Naive thymus-derived CD4-positive, alpha-beta T cell (primary cell): ENCODE results near the gene PTPRK. TPM values are rescaled to one million over a fixed set of nuclear protein-coding genes. Genes with fewer than 3 reads are reported as not detected.

Source experiments
- ATAC-seq: fragments of 150-1000 bp; cut with Tn5 transposase; 2 replicates; pipeline ENCODE4 v1.10.0; 2021; ENCODE audit warnings: mild to moderate bottlenecking, moderate library complexity
- CTCF ChIA-PET: fragments of 350-600 bp; sonication (Branson Sonifier 250); formaldehyde crosslinking; loops from one replicate; lab custom pipeline; 2021; ENCODE audit warnings: antibody characterized with exemption; lab: Charles Lee
- POLR2A ChIA-PET: fragments of 350-600 bp; sonication (Branson Sonifier 250); formaldehyde crosslinking; loops from one replicate; lab custom pipeline; 2021; ENCODE audit warnings: antibody characterized with exemption, inconsistent platforms; lab: Charles Lee
- DNase-seq, 9 donors: peaks; one replicate each; pipeline versions ENCODE4 v3.0.0 to v3.0.0-alpha.2; 2020 to 2022; ENCODE audit warnings: mixed read lengths in 1 of 9
- H3K27ac ChIP-seq: one replicate; pipeline ENCODE4 v1.7.0; 2013; ENCODE audit warnings: mild to moderate bottlenecking, low read depth, low read length, moderate library complexity
- H3K27me3 ChIP-seq, 2 donors: one replicate each; pipeline ENCODE4 v1.7.0; 2013; ENCODE audit warnings: low read length in 2 of 2, mild to moderate bottlenecking in 2 of 2, moderate library complexity in 2 of 2; ENCODE audit not compliant: control insufficient read depth in 2 of 2, insufficient read depth in 2 of 2
- H3K36me3 ChIP-seq, 3 experiments: 1 replicate in 2 of 3; 2 replicates in 1 of 3; pipeline ENCODE4 v1.7.0; 2013; ENCODE audit warnings: low read length in 3 of 3, mild to moderate bottlenecking in 3 of 3, moderate library complexity in 1 of 3; ENCODE audit not compliant: insufficient read depth in 3 of 3, control insufficient read depth in 2 of 3
- H3K4me1 ChIP-seq, 2 donors: one replicate each; pipeline ENCODE4 v1.7.0; 2013; ENCODE audit warnings: low read length in 2 of 2, mild to moderate bottlenecking in 2 of 2, moderate library complexity in 1 of 2; ENCODE audit not compliant: control insufficient read depth in 2 of 2, insufficient read depth in 2 of 2
- H3K4me3 ChIP-seq: 2 replicates; pipeline ENCODE4 v1.7.0; 2013; ENCODE audit warnings: mild to moderate bottlenecking, low read length
- H3K9me3 ChIP-seq, 3 experiments: 1 replicate in 2 of 3; 2 replicates in 1 of 3; pipeline ENCODE4 v1.7.0; 2013; ENCODE audit warnings: low read length in 3 of 3; ENCODE audit not compliant: control insufficient read depth in 2 of 3
- H3K27ac Mint-ChIP-seq, 9 donors: one replicate each; pipeline ENCODE4 v1.8.0; 2020 to 2022; ENCODE audit warnings: mixed read lengths in 9 of 9, mild to moderate bottlenecking in 8 of 9, moderate library complexity in 5 of 9, inconsistent platforms in 2 of 9
- H3K27me3 Mint-ChIP-seq, 5 donors: one replicate each; pipeline ENCODE4 v1.8.0; 2021 to 2022; ENCODE audit warnings: mixed read lengths in 5 of 5, mild to moderate bottlenecking in 1 of 5
- H3K36me3 Mint-ChIP-seq, 5 donors: one replicate each; pipeline ENCODE4 v1.8.0; 2020 to 2022; ENCODE audit warnings: mixed read lengths in 5 of 5, mild to moderate bottlenecking in 3 of 5, inconsistent platforms in 1 of 5
- H3K4me1 Mint-ChIP-seq, 7 donors: one replicate each; pipeline ENCODE4 v1.8.0; 2020 to 2022; ENCODE audit warnings: mixed read lengths in 7 of 7, mild to moderate bottlenecking in 3 of 7, inconsistent platforms in 1 of 7
- H3K4me3 Mint-ChIP-seq, 10 donors: one replicate each; pipeline ENCODE4 v1.8.0; 2020 to 2022; ENCODE audit warnings: mild to moderate bottlenecking in 10 of 10, mixed read lengths in 10 of 10, moderate library complexity in 6 of 10, inconsistent platforms in 2 of 10
- H3K9me3 Mint-ChIP-seq, 11 donors: one replicate each; pipeline ENCODE4 v1.8.0; 2020 to 2022; ENCODE audit warnings: mixed read lengths in 11 of 11, mild to moderate bottlenecking in 4 of 11, inconsistent platforms in 1 of 11, moderate library complexity in 1 of 11
- intact Hi-C, 2 donors: fragments of 100-400 bp; cut with micrococcal nuclease; formaldehyde crosslinking; loops; one replicate each; pipeline ENCODE4 v1.15.1; 2023
- polyA plus RNA-seq, 2 donors: library from polyadenylated mRNA; unstranded; fragments of 300-500 nt; fragmentation: Illumina TruSeq; gene quantifications; one replicate each; pipeline ENCODE4 v1.2.3, GENCODE V29; 2021
- total RNA-seq, 6 experiments: library from RNA in 5 of 6; stranded (reverse) in 5 of 6; gene quantifications; 1 replicate in 5 of 6; 2 replicates in 1 of 6; pipeline ENCODE4 v1.2.3 and lab custom pipeline; 2021 to 2026

The PTPRK gene
- total and polyA plus RNA-seq, 7 experiments from 2014 or later: 1.3 to 6.5 (median 2.3) TPM

DNA sequence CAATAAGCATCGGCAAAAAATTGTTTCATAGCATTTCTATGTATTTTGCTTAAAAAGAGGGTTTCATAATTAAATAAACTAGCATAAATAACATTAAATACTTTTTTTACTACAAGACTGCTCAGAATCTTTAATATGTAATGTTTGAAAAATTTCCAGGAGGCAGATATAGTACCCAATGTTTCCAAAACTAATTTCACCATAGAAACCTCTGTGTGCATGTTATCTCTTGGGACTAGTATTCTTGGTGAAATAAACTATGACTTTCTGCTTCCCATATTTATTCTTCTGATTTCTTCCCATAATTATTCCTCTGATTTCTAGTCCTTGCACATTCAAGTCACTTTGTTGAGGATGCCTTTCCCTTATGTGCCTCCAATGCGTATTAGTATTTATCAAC lies 94.5 kb downstream of the PTPRK start:
- DNase-seq: no peak
- H3K36me3 ChIP-seq: no peaks in the 10 kb centered on the region
- no peaks in the 10 kb centered on the region for H3K9me3 Mint-ChIP-seq
- no peaks in the 10 kb centered on the region for H3K4me1 Mint-ChIP-seq
- H3K4me3 Mint-ChIP-seq: no peak overlapping the region
- H3K27ac Mint-ChIP-seq: no peak overlapping the region
- H3K4me3 ChIP-seq: no peak overlapping the region
- H3K9me3 ChIP-seq: no peaks in the 10 kb centered on the region
- intact Hi-C loops: no loop called here
- no peak overlapping the region for H3K27ac ChIP-seq
- no peak for ATAC-seq
- CTCF ChIA-PET: no interaction called here
- POLR2A ChIA-PET: no interaction called here
- H3K36me3 Mint-ChIP-seq: no peaks in the 10 kb centered on the region
- no peaks in the 10 kb centered on the region for H3K27me3 ChIP-seq
- H3K4me1 ChIP-seq: no peaks in the 10 kb centered on the region
- H3K27me3 Mint-ChIP-seq: no peaks in the 10 kb centered on the region

DNA sequence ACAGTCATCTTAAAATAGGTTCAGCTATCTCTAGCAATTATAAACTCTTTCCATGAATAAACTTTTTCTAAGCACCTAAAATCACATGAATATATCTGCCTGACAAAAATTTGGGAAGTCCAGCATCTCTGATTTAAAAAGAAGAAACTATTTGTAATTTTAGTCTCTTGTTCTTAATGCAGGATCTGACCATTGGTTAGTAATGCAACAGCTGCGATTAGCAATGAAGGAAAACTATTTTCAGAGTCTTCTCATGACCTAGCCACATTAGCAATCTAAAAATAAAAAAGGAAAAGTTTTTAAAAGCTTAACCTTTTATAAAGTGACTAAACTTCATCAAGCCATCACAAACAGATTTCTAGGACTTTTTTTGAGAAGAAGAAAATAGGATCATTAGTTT lies 97.5 kb downstream of the PTPRK start:
- no peaks in the 10 kb centered on the region for H3K4me1 Mint-ChIP-seq

GRCh38 chr6:128422200-128422599 lies 98.2 kb downstream of the PTPRK start:
- H3K4me1 Mint-ChIP-seq: no peaks in the 10 kb centered on the region
- Histone ChIP-seq H3K4me3 (no peak overlapping the region), H3K4me1 (no peaks in the 10 kb centered on the region), H3K36me3 (no peaks in the 10 kb centered on the region), H3K27ac (no peak overlapping the region), H3K9me3 (no peaks in the 10 kb centered on the region), H3K27me3 (no peaks in the 10 kb centered on the region)
- H3K27ac Mint-ChIP-seq: no peak overlapping the region
- peaks cover 0 to 3% (median 0%) of the 10 kb centered on the region in 5 donors for H3K27me3 Mint-ChIP-seq
- no peak overlapping the region for H3K4me3 Mint-ChIP-seq
- ATAC-seq: no peak
- ChIA-PET CTCF (no interaction called here), POLR2A (no interaction called here)
- no peak for DNase-seq
- H3K9me3 Mint-ChIP-seq: peaks cover 0 to 13% (median 6%) of the 10 kb centered on the region in 11 donors
- intact Hi-C loops: no loop called here
- H3K36me3 Mint-ChIP-seq: no peaks in the 10 kb centered on the region

More for the DNA sequence above, 97.5 kb downstream of the PTPRK start:
- Histone ChIP-seq H3K27ac (no peak overlapping the region), H3K4me3 (no peak overlapping the region), H3K27me3 (no peaks in the 10 kb centered on the region), H3K4me1 (no peaks in the 10 kb centered on the region), H3K9me3 (no peaks in the 10 kb centered on the region), H3K36me3 (no peaks in the 10 kb centered on the region)
- no peak for DNase-seq
- no peak overlapping the region for H3K4me3 Mint-ChIP-seq
- no peaks in the 10 kb centered on the region for H3K36me3 Mint-ChIP-seq
- peaks cover 0 to 13% (median 5%) of the 10 kb centered on the region in 11 donors for H3K9me3 Mint-ChIP-seq
- POLR2A ChIA-PET: no interaction called here
- ATAC-seq: no peak
- intact Hi-C loops: no loop called here
- CTCF ChIA-PET: no interaction called here
- H3K27me3 Mint-ChIP-seq: peaks cover 0 to 3% (median 0%) of the 10 kb centered on the region in 5 donors
- no peak overlapping the region for H3K27ac Mint-ChIP-seq

DNA sequence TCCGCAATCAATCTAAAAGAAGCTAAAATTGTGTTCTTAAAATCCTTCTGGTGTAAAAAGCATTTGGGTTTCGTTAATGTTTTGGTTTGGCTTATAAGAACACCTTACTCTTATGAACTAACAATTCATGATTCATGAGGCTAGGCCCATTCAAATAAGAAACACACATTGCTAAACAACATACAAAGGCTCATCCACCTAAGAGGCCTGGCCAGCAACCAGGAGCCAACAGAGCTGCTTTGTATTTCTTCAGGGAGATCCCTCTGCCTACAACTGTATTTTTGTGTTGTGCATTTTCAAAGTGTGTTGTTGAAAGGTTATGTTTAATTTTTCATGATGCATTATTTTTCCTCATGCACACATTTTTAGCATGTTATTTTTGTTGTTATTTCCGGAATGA lies 98.6 kb downstream of the PTPRK start:
- Histone ChIP-seq H3K4me1 (no peaks in the 10 kb centered on the region), H3K36me3 (no peaks in the 10 kb centered on the region), H3K27me3 (no peaks in the 10 kb centered on the region), H3K27ac (no peak overlapping the region), H3K9me3 (no peaks in the 10 kb centered on the region), H3K4me3 (no peak overlapping the region)
- intact Hi-C loops: no loop called here
- H3K27me3 Mint-ChIP-seq: peaks cover 0 to 3% (median 0%) of the 10 kb centered on the region in 5 donors
- no peak for DNase-seq
- peaks cover 0 to 13% (median 6%) of the 10 kb centered on the region in 11 donors for H3K9me3 Mint-ChIP-seq
- ChIA-PET POLR2A (no interaction called here), CTCF (no interaction called here)
- H3K27ac Mint-ChIP-seq: no peak overlapping the region
- no peak overlapping the region for H3K4me3 Mint-ChIP-seq
- H3K36me3 Mint-ChIP-seq: no peaks in the 10 kb centered on the region
- no peaks in the 10 kb centered on the region for H3K4me1 Mint-ChIP-seq
- ATAC-seq: no peak

- H3K4me1 ChIP-seq: no peaks in the 10 kb centered on the region
- peaks cover 0 to 13% (median 7%) of the 10 kb centered on the region in 11 donors for H3K9me3 Mint-ChIP-seq
- no peaks in the 10 kb centered on the region for H3K9me3 ChIP-seq
- H3K36me3 Mint-ChIP-seq: no peaks in the 10 kb centered on the region
- intact Hi-C loops: no loop called here
- peaks cover 0 to 3% (median 0%) of the 10 kb centered on the region in 5 donors for H3K27me3 Mint-ChIP-seq
- H3K27ac ChIP-seq: no peak overlapping the region
- H3K4me1 Mint-ChIP-seq: no peaks in the 10 kb centered on the region
- no peak overlapping the region for H3K4me3 ChIP-seq
- H3K36me3 ChIP-seq: no peaks in the 10 kb centered on the region
- ChIA-PET POLR2A (no interaction called here), CTCF (no interaction called here)
- DNase-seq: no peak
- no peaks in the 10 kb centered on the region for H3K27me3 ChIP-seq
- H3K27ac Mint-ChIP-seq: no peak overlapping the region
- H3K4me3 Mint-ChIP-seq: no peak overlapping the region
- no peak for ATAC-seq
Observed at GRCh38 chr6:128417698-128418097, 102.7 kb downstream of the PTPRK start.

DNA sequence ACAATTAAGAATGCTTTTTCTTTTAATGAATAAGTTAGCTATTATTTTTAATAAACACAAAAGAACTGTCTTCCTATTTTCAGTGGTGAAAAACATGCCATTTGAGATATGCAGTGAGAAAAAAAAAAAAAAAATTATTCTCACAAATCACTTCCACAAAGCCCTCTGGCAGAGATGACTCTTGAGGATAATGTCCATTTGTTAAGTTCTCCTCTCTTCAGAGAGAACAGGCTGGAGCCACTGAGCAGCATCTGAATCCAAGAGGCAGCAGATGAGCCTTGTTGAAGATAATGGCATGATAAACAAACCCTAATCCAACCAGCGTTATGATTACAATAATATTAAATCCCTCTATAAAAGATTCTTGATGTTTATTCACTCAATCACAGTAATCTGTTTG lies 105.0 kb downstream of the PTPRK start:
- H3K4me3 Mint-ChIP-seq: no peak overlapping the region
- Histone ChIP-seq H3K27me3 (no peaks in the 10 kb centered on the region), H3K9me3 (no peaks in the 10 kb centered on the region), H3K4me1 (no peaks in the 10 kb centered on the region), H3K27ac (no peak overlapping the region), H3K36me3 (no peaks in the 10 kb centered on the region), H3K4me3 (no peak overlapping the region)
- ATAC-seq (no peak), DNase-seq (no peak)
- H3K27me3 Mint-ChIP-seq: peaks cover 0 to 3% (median 0%) of the 10 kb centered on the region in 5 donors
- no peak overlapping the region for H3K27ac Mint-ChIP-seq
- peaks cover 0 to 13% (median 7%) of the 10 kb centered on the region in 11 donors for H3K9me3 Mint-ChIP-seq
- no peaks in the 10 kb centered on the region for H3K36me3 Mint-ChIP-seq
- ChIA-PET POLR2A (no interaction called here), CTCF (interaction anchor here (0.7 kb wide), 1 partner anchor 729 kb away, joined by 3 read pairs; no protein-coding TSS in a partner anchor)
- no peaks in the 10 kb centered on the region for H3K4me1 Mint-ChIP-seq
- intact Hi-C loops: no loop called here

DNA sequence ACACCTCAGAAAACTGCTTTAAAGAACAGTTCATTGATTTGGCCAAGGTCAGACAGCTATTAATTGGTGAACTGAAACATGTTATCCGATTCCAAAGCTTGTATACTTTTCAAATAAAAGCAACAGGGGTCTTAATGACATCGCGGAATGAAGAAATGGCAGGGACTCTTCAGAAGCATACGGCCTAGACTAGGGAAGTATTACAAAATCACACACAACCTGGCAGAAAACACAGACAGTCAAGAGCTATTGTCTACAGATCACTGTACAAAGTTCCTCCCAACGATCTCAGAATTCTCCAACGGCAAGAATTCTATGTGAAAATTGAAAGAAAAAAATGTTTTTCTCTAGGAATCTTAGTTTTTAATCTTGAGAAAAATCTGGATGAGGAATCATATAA lies 105.5 kb downstream of the PTPRK start:
- Histone ChIP-seq H3K27me3 (no peaks in the 10 kb centered on the region), H3K4me3 (no peak overlapping the region), H3K4me1 (no peaks in the 10 kb centered on the region), H3K9me3 (no peaks in the 10 kb centered on the region), H3K36me3 (no peaks in the 10 kb centered on the region), H3K27ac (no peak overlapping the region)
- ChIA-PET POLR2A (no interaction called here), CTCF (interaction anchor here (0.7 kb wide), 1 partner anchor 729 kb away, joined by 3 read pairs; no protein-coding TSS in a partner anchor)
- Mint-ChIP-seq H3K4me3 (no peak overlapping the region), H3K36me3 (no peaks in the 10 kb centered on the region), H3K27me3 (peaks cover 0 to 3% (median 0%) of the 10 kb centered on the region in 5 donors), H3K9me3 (peaks cover 0 to 13% (median 7%) of the 10 kb centered on the region in 11 donors), H3K4me1 (no peaks in the 10 kb centered on the region), H3K27ac (no peak overlapping the region)
- intact Hi-C loops: no loop called here
- no peak for DNase-seq
- no peak for ATAC-seq
